MM.1S (cell line): ENCODE results near the gene ELOF1.
"Not testable (repeated sequence)": the region's sequence is repeated elsewhere in the genome, so short reads cannot be mapped to it uniquely, and the experiment has no call there.

Source experiments
- DNase-seq: peaks from one replicate; pipeline ENCODE4 v3.0.0-alpha.2; 2015
- H2AFZ ChIP-seq: fragments of 300-600 bp; sonication (generic); 2 replicates; pipeline ENCODE4 v1.6.0; 2016; ENCODE audit warnings: antibody characterized with exemption, low read length
- H3F3A ChIP-seq: fragments of 300-600 bp; sonication (generic); 2 replicates; pipeline ENCODE4 v1.6.1; 2016; ENCODE audit warnings: mild to moderate bottlenecking, antibody characterized with exemption, low read length, moderate library complexity, mixed read lengths; ENCODE audit not compliant: insufficient read depth
- H3K27ac ChIP-seq: fragments of 300-600 bp; sonication (generic); 2 replicates; pipeline ENCODE4 v1.5.1; 2016; ENCODE audit warnings: mild to moderate bottlenecking, low read length
- H3K27me3 ChIP-seq: fragments of 300-600 bp; sonication (generic); replicated peaks from 2 replicates; pipeline ENCODE4 v1.6.0; 2016; ENCODE audit warnings: low read length; ENCODE audit not compliant: insufficient read depth
- H3K36me3 ChIP-seq: fragments of 300-600 bp; sonication (generic); replicated peaks from 2 replicates; pipeline ENCODE4 v1.6.1; 2016; ENCODE audit warnings: mild to moderate bottlenecking, low read length, mixed read lengths; ENCODE audit not compliant: insufficient read depth
- H3K4me1 ChIP-seq: fragments of 300-600 bp; sonication (generic); 2 replicates; pipeline ENCODE4 v1.6.1; 2016; ENCODE audit warnings: low read length, mixed read lengths
- H3K4me2 ChIP-seq: fragments of 300-600 bp; sonication (generic); 2 replicates; pipeline ENCODE4 v1.6.0; 2016; ENCODE audit warnings: low read depth, low read length
- H3K4me3 ChIP-seq: fragments of 300-600 bp; sonication (generic); 2 replicates; pipeline ENCODE4 v1.5.1; 2016; ENCODE audit warnings: low read length, mixed read lengths
- H3K79me2 ChIP-seq: fragments of 300-600 bp; sonication (generic); 2 replicates; pipeline ENCODE4 v1.6.1; 2016; ENCODE audit warnings: mixed run types, low read length, mixed read lengths
- H3K9ac ChIP-seq: fragments of 300-600 bp; sonication (generic); 2 replicates; pipeline ENCODE4 v1.6.1; 2016; ENCODE audit warnings: low read length, mixed read lengths
- H3K9me2 ChIP-seq: fragments of 300-600 bp; sonication (generic); replicated peaks from 2 replicates; pipeline ENCODE4 v1.6.1; 2016; ENCODE audit warnings: mild to moderate bottlenecking, low read length, mixed read lengths; ENCODE audit not compliant: insufficient read depth
- H3K9me3 ChIP-seq: fragments of 300-600 bp; sonication (generic); replicated peaks from 2 replicates; pipeline ENCODE4 v1.6.1; 2016; ENCODE audit warnings: mild to moderate bottlenecking, low read length, mixed read lengths; ENCODE audit not compliant: insufficient read depth
- H4K20me1 ChIP-seq: fragments of 300-600 bp; sonication (generic); 2 replicates; pipeline ENCODE4 v1.6.1; 2016; ENCODE audit warnings: mild to moderate bottlenecking, low read length, moderate library complexity, mixed read lengths; ENCODE audit not compliant: insufficient read depth
- CTCF ChIP-seq: fragments of 300-600 bp; sonication (generic); IDR thresholded peaks from 2 replicates; pipeline ENCODE4 v1.5.1; 2016; ENCODE audit warnings: antibody characterized with exemption, low read length, mixed read lengths
- EZH2 ChIP-seq: fragments of 300-600 bp; sonication (generic); optimal IDR thresholded peaks from 2 replicates; pipeline ENCODE3; 2017; ENCODE audit warnings: low read depth, mild to moderate bottlenecking, antibody characterized with exemption, low read length, mixed read lengths
- EZH2phosphoT487 ChIP-seq: fragments of 300-600 bp; sonication (generic); IDR thresholded peaks from 2 replicates; pipeline ENCODE4 v1.6.1; 2018; ENCODE audit warnings: antibody characterized with exemption, low read length

ELOF1 gene

GRCh38 chr19:11566164-11566563 lies 7.1 kb upstream of the ELOF1 start:
- H3K9ac ChIP-seq: no peak overlapping the region
- no peaks in the 10 kb centered on the region for H4K20me1 ChIP-seq
- H3K4me3 ChIP-seq: no peak overlapping the region
- H3K9me3 ChIP-seq: no peaks in the 10 kb centered on the region
- H3K4me2 ChIP-seq: no peak overlapping the region
- no peak for DNase-seq
- TF ChIP-seq CTCF (no peak), EZH2 (no peak), EZH2phosphoT487 (no peak)
- H3K27me3 ChIP-seq: no peaks in the 10 kb centered on the region
- no peaks in the 10 kb centered on the region for H3K36me3 ChIP-seq
- H3K79me2 ChIP-seq: no peaks in the 10 kb centered on the region
- no peak overlapping the region for H3K27ac ChIP-seq
- no peaks in the 10 kb centered on the region for H3K9me2 ChIP-seq
- no peaks in the 10 kb centered on the region for H3K4me1 ChIP-seq
- no peaks in the 10 kb centered on the region for H3F3A ChIP-seq
- no peak overlapping the region for H2AFZ ChIP-seq

GRCh38 chr19:11565649-11565980 lies 6.6 kb upstream of the ELOF1 start:
- H3K4me3 ChIP-seq, H3K4me1 ChIP-seq: not testable (repeated sequence)

GRCh38 chr19:11564082-11564807 lies 5.2 kb upstream of the ELOF1 start:
- H4K20me1 ChIP-seq, H3K27ac ChIP-seq, H3K4me2 ChIP-seq, H3K4me3 ChIP-seq, H3K79me2 ChIP-seq, H3K9me2 ChIP-seq, H3K4me1 ChIP-seq, H3K36me3 ChIP-seq, H2AFZ ChIP-seq, H3K9me3 ChIP-seq, H3F3A ChIP-seq, H3K27me3 ChIP-seq, DNase-seq, H3K9ac ChIP-seq: not testable (repeated sequence)

More at GRCh38 chr19:11565649-11565980, 6.6 kb upstream of the ELOF1 start:
- not testable (repeated sequence) for H3K9ac ChIP-seq, H2AFZ ChIP-seq, H3F3A ChIP-seq, DNase-seq, H3K9me3 ChIP-seq, H4K20me1 ChIP-seq, H3K27me3 ChIP-seq, H3K4me2 ChIP-seq, H3K27ac ChIP-seq, H3K36me3 ChIP-seq, H3K79me2 ChIP-seq, H3K9me2 ChIP-seq

- TF ChIP-seq CTCF: no peak
- TF ChIP-seq EZH2phosphoT487: no peak
- no peak for TF ChIP-seq EZH2
- H4K20me1 ChIP-seq: no peaks in the 10 kb centered on the region
- H3K27ac ChIP-seq: no peak overlapping the region
- H3K4me1 ChIP-seq: no peaks in the 10 kb centered on the region
- H2AFZ ChIP-seq: no peak overlapping the region
- no peaks in the 10 kb centered on the region for H3K9me2 ChIP-seq
- no peaks in the 10 kb centered on the region for H3K27me3 ChIP-seq
- no peaks in the 10 kb centered on the region for H3K36me3 ChIP-seq
- no peak overlapping the region for H3K4me3 ChIP-seq
- no peak overlapping the region for H3K4me2 ChIP-seq
- no peak for DNase-seq
- H3F3A ChIP-seq: peaks cover 7% of the 10 kb centered on the region
- H3K9me3 ChIP-seq: no peaks in the 10 kb centered on the region
- H3K79me2 ChIP-seq: peaks cover 5% of the 10 kb centered on the region
- H3K9ac ChIP-seq: no peak overlapping the region
Observed at GRCh38 chr19:11563532-11563931, 4.5 kb upstream of the ELOF1 start.
